K562 (cell line): ENCODE measurements around the gene WWC2. TPM values are rescaled to one million over a fixed set of nuclear protein-coding genes. Genes with fewer than 3 reads are reported as not detected.

Experiments
- ATAC-seq: fragments of 200-7000 bp; cut with Tn5 transposase; 3 replicates; pipeline ENCODE4 v1.9.1; 2020; ENCODE audit warnings: moderate library complexity
- BruUV-seq: library from RNA; stranded (reverse); fragments of 400-500 nt; replicated peaks from 2 replicates; lab custom pipeline; 2021; lab: Mats Ljungman, UMichigan
- CTCF ChIA-PET: fragments of 300-600 bp; formaldehyde crosslinking; extraction: SDS; loops from one replicate; lab custom pipeline; 2021; ENCODE audit warnings: low intra/inter-chr PET ratio; lab: Yijun Ruan, JAX
- POLR2A ChIA-PET: fragments of 300-600, 350-650 bp; sonication (Branson Sonifier 250); formaldehyde crosslinking; extraction: SDS; loops from one replicate; lab custom pipeline; 2021; ENCODE audit warnings: antibody characterized with exemption, inconsistent platforms; lab: Yijun Ruan, JAX
- DNase-seq, 4 experiments: peaks; one replicate each; pipeline versions ENCODE4 v3.0.0 to v3.0.0-alpha.2; 2011 to 2018; ENCODE audit warnings: low spot score in 3 of 4, mixed read lengths in 3 of 4; ENCODE audit errors: extremely low read depth in 1 of 4
- FAIRE-seq: peaks from 2 replicates; lab custom pipeline; 2011; peaks lifted over from hg19 to GRCh38; lab: Jason Lieb, UNC
- H2AFZ ChIP-seq: 2 replicates; pipeline ENCODE4 v1.6.0; 2011; ENCODE audit warnings: low read depth, low read length, control low read depth, inconsistent platforms
- H3K27ac ChIP-seq: fragments of 200-600 bp; 3 replicates; pipeline ENCODE4 v1.8.0; 2011; ENCODE audit warnings: low read depth, mild to moderate bottlenecking, control low read depth, inconsistent platforms, low read length, moderate library complexity, mixed read lengths; ENCODE audit errors: extremely low read depth
- H3K27me3 ChIP-seq, 2 experiments: fragments of 300-600 bp in 1 of 2; 2 replicates in 1 of 2; 3 replicates in 1 of 2; pipeline versions ENCODE4 v1.6.0 to v1.8.0; 2011; ENCODE audit warnings: inconsistent platforms in 2 of 2, low read length in 2 of 2, mild to moderate bottlenecking in 1 of 2, mixed read lengths in 1 of 2, moderate library complexity in 1 of 2; ENCODE audit not compliant: control insufficient read depth in 2 of 2, insufficient read depth in 2 of 2
- H3K36me3 ChIP-seq: fragments of 300-600 bp; 3 replicates; pipeline ENCODE4 v1.8.0; 2011; ENCODE audit warnings: mild to moderate bottlenecking, low read length, inconsistent platforms; ENCODE audit not compliant: control insufficient read depth, insufficient read depth
- H3K4me1 ChIP-seq, 2 experiments: fragments of 200-600 bp in 1 of 2; replicated peaks in 1 of 2; 2 replicates in 1 of 2; 3 replicates in 1 of 2; pipeline versions ENCODE4 v1.5.1 to v1.8.0; 2011; ENCODE audit warnings: inconsistent platforms in 2 of 2, low read length in 2 of 2, mild to moderate bottlenecking in 1 of 2, mixed read lengths in 1 of 2, moderate library complexity in 1 of 2; ENCODE audit not compliant: control insufficient read depth in 2 of 2, insufficient read depth in 2 of 2
- H3K4me2 ChIP-seq: 2 replicates; pipeline ENCODE4 v1.6.1; 2011; ENCODE audit warnings: low read length, control low read depth, inconsistent platforms, mixed read lengths; ENCODE audit not compliant: insufficient read depth
- H3K4me3 ChIP-seq: fragments of 200-600 bp; sonication (generic), shearing (Covaris generic); 2 replicates; pipeline ENCODE4 v1.5.1; 2016; ENCODE audit warnings: control low read depth, inconsistent platforms
- H3K79me2 ChIP-seq: fragments of 200-600 bp; 3 replicates; pipeline ENCODE4 v1.8.0; 2011; ENCODE audit warnings: low read length, inconsistent platforms; ENCODE audit not compliant: control insufficient read depth, insufficient read depth
- H3K9ac ChIP-seq, 2 experiments: 2 replicates each; pipeline versions ENCODE4 v1.6.0 to v1.6.1; 2011; ENCODE audit warnings: low read depth in 2 of 2, low read length in 2 of 2, control low read depth in 1 of 2, inconsistent platforms in 1 of 2, mild to moderate bottlenecking in 1 of 2, mixed read lengths in 1 of 2; ENCODE audit not compliant: insufficient read depth in 1 of 2
- H3K9me1 ChIP-seq: one replicate; pipeline ENCODE4 v1.6.0; 2011; ENCODE audit warnings: inconsistent platforms, mild to moderate bottlenecking, low read length, moderate library complexity; ENCODE audit not compliant: control insufficient read depth, insufficient read depth
- H3K9me3 ChIP-seq: replicated peaks from 2 replicates; pipeline ENCODE4 v1.5.1; 2011; ENCODE audit warnings: low read depth, low read length, inconsistent platforms; ENCODE audit not compliant: control insufficient read depth, insufficient read depth
- H4K20me1 ChIP-seq: replicated peaks from 2 replicates; pipeline ENCODE4 v1.6.1; 2011; ENCODE audit warnings: low read length, inconsistent platforms, mixed read lengths; ENCODE audit not compliant: control insufficient read depth, insufficient read depth
- GTF2B ChIP-seq: IDR thresholded peaks from 2 replicates; pipeline ENCODE4 v1.6.1; 2011; ENCODE audit not compliant: insufficient read length; ENCODE audit errors: extremely low read depth
- HSF4 ChIP-seq: fragments of 250-450 bp; sonication (Bioruptor Pico); IDR thresholded peaks from 2 replicates; pipeline ENCODE4 v2.1.2; 2022; ENCODE audit warnings: mild to moderate bottlenecking, moderate library complexity, borderline replicate concordance
- MNT ChIP-seq, 2 experiments: fragments of 450-650 bp; conservative IDR thresholded peaks; 2 replicates each; pipeline ENCODE4 v1.6.1; 2017; ENCODE audit warnings: mild to moderate bottlenecking in 2 of 2, moderate library complexity in 2 of 2
- PHF20 ChIP-seq: fragments of 450-650 bp; IDR thresholded peaks from 2 replicates; pipeline ENCODE4 v1.6.1; 2018; ENCODE audit not compliant: partially characterized antibody
- POLR2AphosphoS2 ChIP-seq: IDR thresholded peaks from 2 replicates; pipeline ENCODE4 v1.6.1; 2012; ENCODE audit warnings: low read length, improper control_type of control experiment
- POLR3G ChIP-seq: IDR thresholded peaks from 2 replicates; pipeline ENCODE4 v1.6.1; 2011; ENCODE audit not compliant: insufficient read length, insufficient replicate concordance; ENCODE audit errors: extremely low read depth
- SMC3 ChIP-seq: conservative IDR thresholded peaks from 2 replicates; pipeline ENCODE4 v1.6.1; 2011; ENCODE audit warnings: low read depth, low read length, improper control_type of control experiment; ENCODE audit not compliant: insufficient read depth
- SUPT5H ChIP-seq: fragments of 450-650 bp; IDR thresholded peaks from 2 replicates; pipeline ENCODE4 v1.6.1; 2016
- TCF7 ChIP-seq: sonication (generic); IDR thresholded peaks from 2 replicates; pipeline ENCODE4 v1.6.1; 2016; ENCODE audit warnings: antibody characterized with exemption, borderline replicate concordance
- ZHX1 ChIP-seq: fragments of 150-350 bp; conservative IDR thresholded peaks from 2 replicates; pipeline ENCODE4 v1.6.1; 2014; ENCODE audit warnings: low read length
- ZNF232 ChIP-seq: sonication (generic); formaldehyde crosslinking; IDR thresholded peaks from 2 replicates; pipeline ENCODE4 v1.8.0; 2022; ENCODE audit warnings: mild to moderate bottlenecking, missing genetic modification reagents
- ZNF239 ChIP-seq: fragments of 250-450 bp; sonication (Bioruptor Pico); IDR thresholded peaks from 2 replicates; pipeline ENCODE4 v1.4.0; 2020; ENCODE audit warnings: mild to moderate bottlenecking
- ZNF280A ChIP-seq: fragments of 450-650 bp; IDR thresholded peaks from 2 replicates; pipeline ENCODE4 v1.6.1; 2018; ENCODE audit warnings: mild to moderate bottlenecking, low read depth; ENCODE audit not compliant: partially characterized antibody
- ZNF785 ChIP-seq: fragments of 250-450 bp; sonication (Bioruptor Pico); IDR thresholded peaks from 2 replicates; pipeline ENCODE4 v1.4.0; 2020; ENCODE audit warnings: mild to moderate bottlenecking
- WGBS: fragments of 100-300 bp; shearing (Covaris generic); methylation state at CpG from one replicate; pipeline ENCODE4 v1.1.6; 2016; ENCODE audit warnings: low coverage, mixed read lengths; ENCODE audit not compliant: insufficient coverage; ENCODE audit errors: missing lambda C conversion rate; 5-methylcytosine and 5-hydroxymethylcytosine counted together
- in situ Hi-C: fragments of 300-500 bp; cut with MboI; formaldehyde crosslinking; loops from 4 replicates; pipeline ENCODE4 v1.15.0; 2018; ENCODE audit warnings: inconsistent platforms, mixed read lengths
- intact Hi-C: fragments of 100-400 bp; cut with micrococcal nuclease; formaldehyde crosslinking; loops from 2 replicates; pipeline ENCODE4 v1.14.2; 2022
- polyA plus RNA-seq, 8 experiments: library from polyadenylated mRNA; depleted of rRNA in 4 of 8; stranded (reverse) in 5 of 8; unstranded in 3 of 8; fragments of >200 nt; fragmentation: Nextera tagmentation in 2 of 8; fragmentation: Illumina TruSeq in 1 of 8; extraction: Ambion mirVana in 2 of 8; extraction: Trizol in 1 of 8; gene quantifications; 2 replicates each; pipeline versions ENCODE4 v1.2.1 to v1.2.3, GENCODE V29; 2011 to 2014; ENCODE audit warnings: inconsistent platforms in 1 of 8, missing spikeins in 1 of 8
- total RNA-seq, 7 experiments: library from RNA; depleted of rRNA in 6 of 7; stranded (reverse); fragments of >200 nt in 6 of 7; fragmentation: Illumina TruSeq in 2 of 7; extraction: Trizol in 2 of 7; gene quantifications; 2 replicates each; pipeline versions ENCODE4 v1.2.1 to v1.2.3, GENCODE V29; 2011 to 2021; ENCODE audit warnings: low replicate concordance in 1 of 7

Gene WWC2
- total and polyA plus RNA-seq, 9 of the 15 experiments (the other 6 are each of a cell fraction or from before 2014, with no cell fraction given), result 3.7 to 39.4 (median 19.6) TPM

DNA sequence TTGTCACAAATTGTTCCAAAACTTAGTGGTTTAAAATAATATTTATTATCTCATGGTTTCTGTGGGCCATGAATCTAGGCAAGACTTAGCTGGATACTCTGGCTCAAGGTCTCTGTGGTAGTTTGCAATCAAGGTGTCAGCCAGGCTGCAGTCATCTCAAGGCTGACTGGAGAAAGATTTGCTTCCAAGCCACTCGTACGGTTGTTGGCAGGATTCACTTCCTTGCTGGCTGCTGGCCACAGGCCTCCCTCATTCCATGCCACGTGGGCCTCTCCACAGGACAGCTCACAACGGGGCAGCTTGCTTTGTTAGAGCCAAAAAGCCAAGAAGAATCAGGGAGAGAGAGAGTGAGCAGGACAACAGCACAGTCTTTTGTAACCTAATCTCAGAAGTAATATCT is 101.4 kb downstream of the WWC2 start:
- Histone ChIP-seq H4K20me1 (peaks cover 4% of the 10 kb centered on the region; the same call in 1 of the 2 replicates), H3K4me2 (no peak overlapping the region), H3K27me3 (no peaks in the 10 kb centered on the region), H3K79me2 (no peaks in the 10 kb centered on the region), H3K36me3 (no peaks in the 10 kb centered on the region; the same call in 2 of the 3 replicates), H3K9me3 (no peaks in the 10 kb centered on the region), H2AFZ (no peak overlapping the region), H3K4me3 (no peak overlapping the region), H3K9me1 (no peaks in the 10 kb centered on the region), H3K4me1 (no peaks in the 10 kb centered on the region; a peak in 2 of 5 replicates), H3K27ac (no peak overlapping the region), H3K9ac (no peak overlapping the region; a peak in 1 of 4 replicates)
- DNase-seq (no peak), FAIRE-seq (no peak), ATAC-seq (no peak)
- POLR2A ChIA-PET, result no interaction called here
- no peak for TF ChIP-seq SUPT5H
- TF ChIP-seq ZNF785 (CRISPR knock-in tag), result no peak
- TF ChIP-seq POLR2AphosphoS2, result no peak
- TF ChIP-seq ZNF232, result no peak
- no peak for TF ChIP-seq HSF4 (CRISPR knock-in tag)
- no peak for TF ChIP-seq TCF7
- TF ChIP-seq MNT (conservative IDR thresholded peaks at IDR 0.05), result no peak
- no peak for TF ChIP-seq SMC3
- no peak for TF ChIP-seq ZNF239 (CRISPR knock-in tag)
- TF ChIP-seq PHF20, result no peak
- TF ChIP-seq GTF2B, result no peak
- no peak for TF ChIP-seq ZHX1
- TF ChIP-seq POLR3G, result no peak
- TF ChIP-seq ZNF280A, result no peak
- 48% methylated on average over 4 of the region's 4 CpGs for WGBS
- BruUV-seq, result no TSS peak
- in situ Hi-C loops, result no loop called here
- CTCF ChIA-PET, result no interaction called here
- intact Hi-C loops, result no loop called here
